Endometrial microvascular endothelial cells (primary cell): Measurements from ENCODE around the gene TCERG1. TPM values are rescaled to one million over a fixed set of nuclear protein-coding genes. Genes with fewer than 3 reads are reported as not detected.

Experiments used
- in situ Hi-C: cut with HindIII; loops from 2 replicates; pipeline ENCODE4 v1.10.0; 2017; ENCODE audit warnings: low sequenced_read_pairs, low pct_unique_long_range_greater_than_20kb; ENCODE audit errors: inconsistent ontology term
- total RNA-seq: library from RNA; depleted of rRNA; stranded (reverse); fragments of >200 nt; gene quantifications from one replicate; pipeline ENCODE4 v1.2.3, GENCODE V29; 2015; ENCODE audit errors: inconsistent ontology term

The TCERG1 gene
- total RNA-seq = 44.2 TPM

DNA sequence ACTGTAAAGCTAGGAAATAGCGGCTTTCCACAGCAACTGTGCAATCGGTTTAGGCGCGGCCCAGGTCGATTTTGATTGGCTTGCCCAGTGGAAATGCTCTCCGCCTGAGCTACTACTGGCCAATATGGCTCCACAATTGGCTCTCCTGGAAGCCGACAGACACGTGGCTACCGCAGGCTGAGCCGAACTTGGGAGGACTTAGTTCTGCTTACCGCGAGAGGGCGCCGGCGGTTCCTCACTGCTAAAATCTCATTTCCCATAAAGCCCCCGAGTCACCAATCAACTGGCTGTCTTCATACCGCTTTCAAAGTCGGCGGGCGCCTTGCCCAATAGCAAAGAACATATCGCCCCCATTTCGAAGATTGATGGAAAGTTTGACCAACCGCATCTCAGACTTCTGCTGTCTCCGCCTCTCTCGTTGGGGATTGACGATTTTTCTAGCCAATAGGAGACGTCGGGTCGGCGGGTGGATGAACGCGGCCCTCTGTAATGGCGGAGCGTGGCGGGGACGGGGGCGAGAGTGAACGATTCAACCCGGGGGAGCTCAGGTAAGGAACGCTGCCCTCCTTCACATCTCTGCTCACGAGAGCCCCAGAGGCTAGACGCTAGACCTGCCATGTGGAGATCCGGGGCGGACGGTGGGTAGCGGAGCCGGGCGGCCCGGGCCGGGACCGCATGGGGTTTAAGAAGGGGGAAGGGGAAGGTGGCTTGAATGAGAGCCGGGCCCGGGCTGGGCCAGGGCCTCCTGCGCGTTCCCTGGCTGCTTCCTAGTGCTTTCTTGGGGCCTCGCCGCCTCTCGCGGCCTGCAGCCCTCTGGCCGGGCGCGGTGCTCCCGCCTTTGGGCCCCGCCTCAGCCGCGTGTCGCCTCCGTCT, at the start of gene TCERG1:
TSS of gene TCERG1 (plus strand) at position 473 of the 873 bp plus-strand sequence. CDS start at position 490, 17 bp downstream.
- in situ Hi-C loops = no loop called here

DNA sequence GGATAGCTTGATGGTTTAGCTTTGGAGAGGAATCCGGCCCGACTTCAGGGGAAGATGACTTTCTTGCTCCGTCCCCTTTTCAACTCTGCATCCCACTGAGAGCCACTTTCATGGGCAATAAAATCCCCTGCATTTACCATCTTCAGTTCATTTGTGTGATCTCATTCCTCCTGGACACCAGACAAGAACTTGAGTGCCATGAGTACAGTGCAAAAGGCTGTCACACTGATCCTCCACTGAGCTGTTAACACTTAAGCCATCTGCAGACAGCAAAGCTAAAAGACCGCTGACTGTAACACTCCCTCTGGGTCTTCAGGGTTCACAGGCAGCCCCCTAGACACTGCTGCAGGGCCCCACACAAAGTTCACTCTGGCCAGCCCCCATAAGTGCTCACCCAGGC, 48.3 kb upstream of the TCERG1 start:
- in situ Hi-C loops = no loop called here

DNA sequence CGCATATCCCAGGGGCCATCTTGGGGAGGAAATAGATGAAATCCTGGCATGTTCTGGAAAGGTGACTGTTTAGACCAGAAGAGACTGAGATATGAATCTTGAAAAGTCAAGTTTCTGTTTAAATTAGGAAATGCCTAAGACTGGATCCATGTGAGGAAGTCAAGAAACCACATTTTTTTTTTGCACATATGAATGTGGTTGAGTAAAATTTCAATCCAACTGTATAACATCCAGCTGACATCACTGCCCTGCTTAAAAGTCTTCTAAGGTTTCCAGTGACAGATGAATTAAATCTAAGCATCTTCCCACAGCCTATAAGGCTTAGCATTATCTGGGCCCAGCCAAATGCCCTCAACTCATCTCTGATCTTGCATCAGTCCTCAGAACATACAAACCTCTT, 47.7 kb upstream of the TCERG1 start:
- in situ Hi-C loops = no loop called here

DNA sequence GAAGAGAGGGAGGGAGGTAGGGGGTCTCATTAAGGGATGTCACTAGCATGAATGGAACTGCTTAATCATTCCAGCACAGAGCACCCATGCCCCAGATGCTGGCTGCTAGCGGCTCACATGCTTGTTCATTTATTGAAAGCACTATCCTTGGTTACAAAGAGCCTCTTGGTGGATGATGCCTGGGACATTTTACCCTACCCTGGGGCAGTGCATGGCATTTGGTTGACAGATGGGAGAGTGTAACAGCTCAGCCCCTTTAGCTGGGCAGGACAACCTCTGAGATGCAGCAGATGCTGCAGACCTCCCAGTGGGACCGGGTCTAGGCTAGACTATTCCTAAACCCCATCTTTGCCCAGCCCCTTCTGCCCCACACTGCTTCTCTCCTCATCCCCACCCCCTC, 46.9 kb upstream of the TCERG1 start:
- in situ Hi-C loops = no loop called here

GRCh38 chr5:146401021-146401420, 46.1 kb upstream of the TCERG1 start:
- in situ Hi-C loops = no loop called here

- in situ Hi-C loops = no loop called here
Measured at GRCh38 chr5:146402949-146403348, 44.2 kb upstream of the TCERG1 start.

GRCh38 chr5:146409054-146409671, 38.0 kb upstream of the TCERG1 start:
- in situ Hi-C loops = no loop called here

DNA sequence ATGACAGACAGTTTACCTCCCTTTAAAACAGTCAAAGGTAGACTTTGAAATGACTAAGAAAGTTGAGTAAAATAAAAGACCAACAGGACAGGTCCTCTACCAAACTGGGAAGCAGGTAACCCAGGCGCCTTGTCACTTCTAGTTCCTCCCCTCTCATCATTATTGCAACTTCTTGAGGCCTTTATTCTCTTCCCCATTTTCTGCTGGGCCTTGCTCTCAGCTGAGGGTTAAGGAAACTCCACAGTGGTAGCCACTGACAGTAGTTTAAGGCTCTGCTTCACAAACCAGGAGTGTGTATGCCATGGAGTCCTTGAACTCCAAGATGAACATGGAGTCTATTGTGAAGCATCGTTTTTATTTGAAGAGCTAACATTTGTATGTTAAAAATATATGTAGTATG, 36.9 kb upstream of the TCERG1 start:
- in situ Hi-C loops = no loop called here

DNA sequence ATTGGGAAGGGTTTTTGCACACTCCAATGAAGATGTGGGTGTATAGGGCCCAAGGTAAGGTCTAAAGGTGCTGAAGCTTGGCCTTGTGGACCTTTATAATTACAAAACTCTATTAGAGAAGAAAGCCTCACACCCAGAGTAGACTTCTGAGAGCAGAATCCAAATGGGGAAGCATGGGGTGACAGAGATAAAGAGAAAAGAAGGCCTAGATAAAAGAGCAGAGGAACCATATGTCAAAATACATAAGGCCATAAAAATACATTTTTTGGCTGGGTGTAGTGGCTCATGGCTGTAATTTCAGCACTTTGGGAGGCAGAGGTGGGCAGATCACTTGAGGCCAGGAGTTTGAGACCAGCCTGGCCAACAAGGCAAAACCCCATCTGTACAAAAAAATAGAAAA, 27.4 kb upstream of the TCERG1 start:
- in situ Hi-C loops = no loop called here

DNA sequence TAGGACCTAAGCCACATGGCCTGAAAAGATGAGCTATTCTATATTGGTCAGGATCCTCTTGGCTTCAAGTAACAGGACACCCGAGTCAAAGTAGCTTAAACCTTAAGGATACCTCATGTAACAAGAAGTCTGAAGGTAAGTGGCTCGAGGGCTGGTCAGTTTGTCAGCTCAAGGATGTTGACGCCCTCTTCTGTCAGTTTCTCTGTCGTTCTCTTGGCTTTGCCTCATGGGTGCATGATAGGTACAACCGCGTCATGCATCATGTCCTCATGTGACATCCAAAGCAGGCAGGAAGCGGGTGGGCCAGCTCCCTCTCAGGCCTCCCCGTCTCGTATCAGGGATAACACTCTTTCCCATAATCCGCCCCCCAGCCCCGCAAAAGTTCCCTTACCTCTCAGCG, 22.1 kb upstream of the TCERG1 start:
- in situ Hi-C loops = no loop called here

GRCh38 chr5:146426305-146426704, 20.8 kb upstream of the TCERG1 start:
- in situ Hi-C loops = no loop called here

DNA sequence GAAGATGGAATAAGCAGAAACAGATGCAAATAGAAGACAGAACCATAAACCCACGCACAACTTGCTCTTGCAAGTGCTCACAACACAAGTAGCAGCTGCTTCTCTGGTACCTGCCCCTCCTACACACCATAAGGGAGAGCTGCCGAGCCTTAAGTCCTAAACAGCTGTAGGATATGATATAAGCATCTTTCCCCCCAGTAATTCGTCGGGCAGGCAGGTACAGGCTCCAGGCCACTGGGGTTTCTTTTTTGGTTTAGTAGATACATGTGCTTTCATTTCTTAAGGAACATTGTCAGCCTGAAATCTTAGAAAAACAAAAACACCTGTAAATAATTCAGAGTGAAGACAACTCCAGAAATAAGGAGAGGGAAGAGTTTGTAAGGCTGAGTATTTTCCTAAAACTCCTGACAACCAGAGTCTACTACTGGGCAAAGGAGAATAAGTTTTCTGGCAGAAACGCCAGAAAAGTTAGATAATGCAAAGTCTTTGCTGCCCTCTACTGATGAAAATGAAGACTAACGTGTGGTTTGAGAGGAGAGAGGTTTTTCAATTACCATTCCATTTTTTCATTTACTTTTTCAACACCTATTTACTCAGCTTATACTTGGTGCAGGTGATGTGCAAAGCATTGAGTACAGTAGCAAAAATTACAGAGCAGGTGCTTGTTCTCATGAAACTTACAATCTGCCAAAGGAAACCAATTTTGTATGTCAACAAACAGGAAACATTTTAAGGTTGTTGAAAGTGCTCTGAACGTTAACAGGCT, 20.1 kb upstream of the TCERG1 start:
- in situ Hi-C loops = no loop called here

GRCh38 chr5:146427619-146427997, 19.5 kb upstream of the TCERG1 start:
- in situ Hi-C loops = no loop called here

GRCh38 chr5:146428658-146429057, 18.5 kb upstream of the TCERG1 start:
- in situ Hi-C loops = no loop called here

GRCh38 chr5:146440353-146440752, 6.8 kb upstream of the TCERG1 start:
- in situ Hi-C loops = no loop called here

DNA sequence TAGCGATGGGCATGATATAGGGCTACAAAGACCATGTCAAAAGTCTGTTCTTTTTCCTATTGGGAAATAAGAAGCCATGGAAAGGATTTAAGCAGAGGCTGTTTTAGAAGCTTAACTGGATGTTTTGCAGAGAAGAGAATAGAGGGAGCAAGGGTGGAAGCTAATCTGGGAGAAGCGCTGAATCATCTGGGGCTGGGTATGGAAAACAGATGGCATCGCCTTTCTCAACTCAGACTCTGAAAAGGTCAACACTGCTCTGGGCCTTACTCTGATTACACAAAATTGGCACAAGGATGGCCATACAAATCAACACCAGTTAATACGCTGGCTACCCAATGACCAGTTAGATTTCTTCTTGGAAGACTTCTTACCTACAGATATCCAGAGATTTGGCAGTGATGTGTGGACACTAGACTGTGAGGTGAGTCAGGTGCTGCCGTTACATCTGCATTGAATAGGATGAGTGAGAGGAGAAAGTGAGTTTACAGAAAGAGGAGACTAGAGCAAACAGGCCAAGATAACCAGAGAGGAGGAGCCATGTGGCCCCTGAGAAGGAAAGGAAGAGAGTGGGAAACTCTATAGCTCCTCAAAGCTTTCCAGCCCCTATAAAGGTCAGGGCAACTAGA, 6.2 kb upstream of the TCERG1 start:
- in situ Hi-C loops = no loop called here

DNA sequence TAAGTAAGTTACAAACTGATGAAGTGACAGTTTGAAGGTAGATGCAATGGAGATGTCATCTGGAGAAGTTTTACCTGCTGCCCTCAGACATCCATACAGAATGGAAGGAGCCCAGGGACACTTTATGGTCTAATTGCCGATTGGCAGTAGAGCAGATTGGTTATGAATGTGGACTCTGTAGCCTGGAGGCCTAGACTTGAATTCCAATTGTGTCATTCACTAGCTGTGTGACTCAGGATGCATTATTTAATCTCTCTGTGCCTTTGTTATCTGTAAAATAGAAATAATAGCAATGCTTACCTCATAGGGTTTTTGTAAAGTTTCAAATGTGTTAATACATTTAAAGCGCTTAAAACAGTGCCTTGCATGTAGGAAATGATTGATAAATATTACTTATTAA, 5.2 kb upstream of the TCERG1 start:
- in situ Hi-C loops = no loop called here

GRCh38 chr5:146447734-146448380, 724 bp downstream of the TCERG1 start:
- in situ Hi-C loops = no loop called here
